NB4 (cell line): Measurements from ENCODE around the gene C22orf31.
"Not testable (repeated sequence)": the region's sequence is repeated elsewhere in the genome, so short reads cannot be mapped to it uniquely, and the experiment has no call there.

Source experiments
- DNase-seq: peaks from one replicate; pipeline ENCODE4 v3.0.0; 2010; ENCODE audit warnings: low read depth
- H3K4me3 ChIP-seq: one replicate; pipeline ENCODE4 v1.5.1; 2011; ENCODE audit warnings: mild to moderate bottlenecking, low read depth, low read length, moderate library complexity
- CTCF ChIP-seq: IDR thresholded peaks from one replicate; pipeline ENCODE4 v1.5.1; 2012; ENCODE audit warnings: low read depth, low read length
- MYC ChIP-seq: IDR thresholded peaks from 2 replicates; pipeline ENCODE4 v1.6.1; 2011; ENCODE audit warnings: low read depth, low read length
- POLR2A ChIP-seq: IDR thresholded peaks from 2 replicates; pipeline ENCODE4 v1.6.1; 2011; ENCODE audit warnings: mild to moderate bottlenecking; ENCODE audit not compliant: insufficient read length; ENCODE audit errors: extremely low read depth
- TF ChIP-seq, protein P1 (sequence below): IDR thresholded peaks from 2 replicates; pipeline ENCODE4 v1.6.1; 2011; ENCODE audit warnings: low read depth, low read length

Gene C22orf31

GRCh38 chr22:29043906-29044575 is 17.6 kb downstream of the C22orf31 start:
- no peak for DNase-seq
- TF ChIP-seq MYC: no peak
- TF ChIP-seq, protein P1, sequence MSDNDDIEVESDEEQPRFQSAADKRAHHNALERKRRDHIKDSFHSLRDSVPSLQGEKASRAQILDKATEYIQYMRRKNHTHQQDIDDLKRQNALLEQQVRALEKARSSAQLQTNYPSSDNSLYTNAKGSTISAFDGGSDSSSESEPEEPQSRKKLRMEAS: no peak
- no peak for TF ChIP-seq CTCF
- TF ChIP-seq POLR2A: no peak

DNA sequence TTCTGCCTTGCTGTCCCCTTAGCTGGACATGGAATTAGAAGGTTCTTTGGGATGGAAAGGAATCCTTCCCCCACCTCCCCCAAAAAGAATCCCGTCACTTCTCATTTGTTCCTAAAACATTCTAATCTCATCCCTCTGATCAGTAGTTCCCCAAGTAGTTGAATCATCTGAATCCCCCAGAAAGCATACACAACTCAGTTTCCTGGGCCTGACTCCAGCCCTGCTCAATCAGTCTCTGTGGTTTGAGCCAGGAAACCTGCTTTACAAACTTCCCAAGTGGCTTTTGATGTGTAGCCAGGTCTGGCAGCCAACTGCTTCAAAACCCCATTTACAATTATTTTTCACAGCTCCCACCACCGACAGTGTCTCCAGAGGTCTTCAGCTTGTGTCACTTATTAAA is 20.2 kb downstream of the C22orf31 start:
- TF ChIP-seq CTCF: no peak
- TF ChIP-seq, protein P1: no peak
- no peak for TF ChIP-seq MYC
- TF ChIP-seq POLR2A: no peak
- no peak overlapping the region for H3K4me3 ChIP-seq
- no peak for DNase-seq

More at GRCh38 chr22:29043906-29044575, 17.6 kb downstream of the C22orf31 start:
- no peak overlapping the region for H3K4me3 ChIP-seq

DNA sequence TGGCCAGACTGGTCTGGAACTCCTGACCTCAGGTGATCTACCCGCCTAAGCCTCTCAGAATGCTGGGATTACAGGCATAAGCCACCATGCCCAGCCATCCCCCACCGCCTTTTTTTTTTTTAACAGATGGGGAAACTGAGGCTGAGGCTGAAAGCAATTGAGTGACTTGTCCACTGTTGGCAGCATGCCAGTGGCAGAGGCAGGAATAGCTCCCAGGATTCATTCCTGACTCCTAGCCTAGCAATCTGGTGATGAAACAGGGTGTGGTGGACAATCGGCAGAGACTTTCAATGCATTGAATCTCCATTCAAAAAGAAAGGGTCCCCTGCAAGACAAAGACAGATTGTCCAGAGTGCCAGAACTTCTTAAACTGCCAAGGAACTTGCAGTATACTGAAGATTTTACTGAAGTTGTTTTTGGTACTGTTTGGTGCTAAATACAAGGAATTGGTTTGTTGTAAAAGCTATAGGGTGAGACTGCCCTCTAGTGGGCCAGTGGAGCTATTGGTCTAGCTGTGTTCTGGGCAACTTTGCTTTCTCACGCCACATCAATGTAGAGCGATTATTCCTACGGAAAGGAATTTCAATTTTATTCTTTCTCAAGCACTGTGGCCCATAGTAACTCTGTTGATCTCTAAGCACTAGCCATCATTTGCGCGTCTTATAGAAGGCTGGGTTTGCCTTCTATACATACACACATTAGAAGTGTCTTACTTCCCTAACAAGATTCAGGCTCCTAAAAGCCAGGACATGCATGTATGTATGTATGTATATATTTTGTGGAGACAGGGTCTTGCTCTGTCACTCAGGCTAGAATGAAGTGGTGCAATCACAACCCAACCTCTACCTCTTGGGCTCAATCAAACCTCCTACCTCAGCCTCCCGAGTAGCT is 21.0 kb downstream of the C22orf31 start:
- no peak overlapping the region for H3K4me3 ChIP-seq
- peak; percentile 96 for TF ChIP-seq CTCF
- TF ChIP-seq, protein P1: no peak
- peak; percentile 79 for DNase-seq

- H3K4me3 ChIP-seq, DNase-seq: not testable (repeated sequence)
Measured at GRCh38 chr22:29039684-29040083, 21.9 kb downstream of the C22orf31 start.

DNA sequence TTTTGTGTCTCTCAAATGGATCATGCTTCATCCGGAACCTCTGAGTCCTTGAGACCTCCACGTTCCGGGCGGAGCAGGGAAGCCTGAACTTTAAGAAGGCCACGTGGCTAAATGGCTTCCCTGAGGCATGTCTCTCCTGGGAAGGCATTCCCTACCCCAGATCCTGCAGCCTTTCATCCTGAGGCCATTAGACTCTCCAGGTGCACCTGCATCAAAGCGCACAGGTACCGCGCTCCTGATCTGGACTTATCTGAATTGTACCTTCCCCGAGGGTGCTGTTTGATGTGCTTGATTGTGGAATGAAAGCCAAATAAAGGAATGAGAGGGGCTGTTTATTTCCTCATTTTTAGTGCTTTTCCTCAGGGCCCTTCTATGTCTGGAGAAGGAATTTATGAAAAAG is 22.5 kb downstream of the C22orf31 start:
- DNase-seq: no peak
- no peak overlapping the region for H3K4me3 ChIP-seq
- TF ChIP-seq, protein P1: no peak
- TF ChIP-seq MYC: no peak
- no peak for TF ChIP-seq CTCF

GRCh38 chr22:29037340-29037932 is 24.2 kb downstream of the C22orf31 start:
- TF ChIP-seq, protein P1: no peak
- no peak for TF ChIP-seq POLR2A
- no peak for TF ChIP-seq MYC
- TF ChIP-seq CTCF: no peak
- DNase-seq: no peak
- H3K4me3 ChIP-seq: no peak overlapping the region
